HG03280 (cell line): ENCODE measurements around the gene DGCR8.

Experiments
- ATAC-seq: cut with Tn5 transposase; IDR thresholded peaks from one replicate; pipeline ENCODE4 v1.9.1; 2021; ENCODE audit warnings: mild to moderate bottlenecking, moderate library complexity; ENCODE audit not compliant: unreplicated experiment

DGCR8 gene

GRCh38 chr22:20135806-20136602 is 56.0 kb downstream of the DGCR8 start:
- no peak for ATAC-seq

- ATAC-seq: no peak
These were observed 56.5 kb downstream of the DGCR8 start for GRCh38 chr22:20136603-20136873.

- ATAC-seq: no peak
These were observed 57.1 kb downstream of the DGCR8 start for GRCh38 chr22:20137113-20137512.

GRCh38 chr22:20137671-20138416 is 57.8 kb downstream of the DGCR8 start:
- no peak for ATAC-seq

- no peak for ATAC-seq
These were observed 58.3 kb downstream of the DGCR8 start for GRCh38 chr22:20138417-20138738.

GRCh38 chr22:20138868-20139267 is 58.8 kb downstream of the DGCR8 start:
- no peak for ATAC-seq

- no peak for ATAC-seq
These were observed 59.5 kb downstream of the DGCR8 start for GRCh38 chr22:20139391-20140106.

- no peak for ATAC-seq
These were observed 60.0 kb downstream of the DGCR8 start for GRCh38 chr22:20140107-20140445.

GRCh38 chr22:20140521-20140964 is 60.5 kb downstream of the DGCR8 start:
- ATAC-seq: no peak

GRCh38 chr22:20141186-20142077 is 61.4 kb downstream of the DGCR8 start:
- no peak for ATAC-seq

GRCh38 chr22:20142711-20143621 is 62.9 kb downstream of the DGCR8 start:
- no peak for ATAC-seq

GRCh38 chr22:20143883-20144665 is 64.0 kb downstream of the DGCR8 start:
- ATAC-seq: no peak

GRCh38 chr22:20145206-20145831 is 65.3 kb downstream of the DGCR8 start:
- no peak for ATAC-seq

GRCh38 chr22:20145832-20146223 is 65.8 kb downstream of the DGCR8 start:
- ATAC-seq: no peak

- no peak for ATAC-seq
These were observed 66.7 kb downstream of the DGCR8 start for GRCh38 chr22:20146777-20147176.

- ATAC-seq: no peak
These were observed 67.4 kb downstream of the DGCR8 start for GRCh38 chr22:20147237-20147988.

- ATAC-seq: no peak
These were observed 68.4 kb downstream of the DGCR8 start for GRCh38 chr22:20148414-20148813.
